Endothelial cell (in vitro differentiated cells): ENCODE measurements around the gene COL11A1. TPM values are rescaled to one million over a fixed set of nuclear protein-coding genes. Genes with fewer than 3 reads are reported as not detected.
"Not testable (repeated sequence)": the region's sequence is repeated elsewhere in the genome, so short reads cannot be mapped to it uniquely, and the experiment has no call there.

Experiments
- DNase-seq: peaks from one replicate; pipeline ENCODE4 v3.0.0; 2021; ENCODE audit warnings: low spot score
- H3K27ac Mint-ChIP-seq: one replicate; pipeline ENCODE4 v1.8.0; 2021; ENCODE audit warnings: mixed read lengths, inconsistent platforms; ENCODE audit not compliant: unreplicated experiment
- H3K27me3 Mint-ChIP-seq: one replicate; pipeline ENCODE4 v1.8.0; 2021; ENCODE audit warnings: mild to moderate bottlenecking, moderate library complexity, mixed read lengths, inconsistent platforms; ENCODE audit not compliant: unreplicated experiment
- H3K36me3 Mint-ChIP-seq: one replicate; pipeline ENCODE4 v1.8.0; 2021; ENCODE audit warnings: mild to moderate bottlenecking, low read depth, mixed read lengths, inconsistent platforms; ENCODE audit not compliant: unreplicated experiment
- H3K4me1 Mint-ChIP-seq: one replicate; pipeline ENCODE4 v1.8.0; 2021; ENCODE audit warnings: mild to moderate bottlenecking, mixed read lengths, inconsistent platforms; ENCODE audit not compliant: unreplicated experiment
- H3K4me3 Mint-ChIP-seq: one replicate; pipeline ENCODE4 v1.8.0; 2021; ENCODE audit warnings: mild to moderate bottlenecking, mixed read lengths, inconsistent platforms; ENCODE audit not compliant: unreplicated experiment
- H3K9me3 Mint-ChIP-seq: one replicate; pipeline ENCODE4 v1.8.0; 2021; ENCODE audit warnings: mixed read lengths, inconsistent platforms; ENCODE audit not compliant: unreplicated experiment
- CTCF ChIP-seq: fragments of 200-600 bp; sonication (generic); IDR thresholded peaks from one replicate; pipeline ENCODE4 v1.5.0; 2021; ENCODE audit warnings: antibody characterized with exemption; ENCODE audit not compliant: unreplicated experiment
- total RNA-seq: library from RNA; stranded (reverse); fragmentation: NEBNext Ultra II Directional; extraction: Animal tissue kit (Norgen Biotek cat#: 25700); gene quantifications from one replicate; pipeline ENCODE4 v1.2.1, GENCODE V29; 2021; ENCODE audit not compliant: unreplicated experiment

The COL11A1 gene
- total RNA-seq, 1 donor from 2014 or later = 9.2 TPM

- no peaks in the 10 kb centered on the region for H3K4me1 Mint-ChIP-seq
- no peak overlapping the region for H3K4me3 Mint-ChIP-seq
- no peaks in the 10 kb centered on the region for H3K27me3 Mint-ChIP-seq
- DNase-seq = no peak
- TF ChIP-seq CTCF = no peak
- H3K9me3 Mint-ChIP-seq = no peaks in the 10 kb centered on the region
- no peak overlapping the region for H3K27ac Mint-ChIP-seq
- H3K36me3 Mint-ChIP-seq = peaks cover 8% of the 10 kb centered on the region
These were observed 170.9 kb downstream of the COL11A1 start for GRCh38 chr1:102937401-102937800.

GRCh38 chr1:102933362-102933761 is 175.0 kb downstream of the COL11A1 start:
- H3K36me3 Mint-ChIP-seq, DNase-seq, H3K4me1 Mint-ChIP-seq, H3K4me3 Mint-ChIP-seq, H3K27me3 Mint-ChIP-seq, H3K9me3 Mint-ChIP-seq, H3K27ac Mint-ChIP-seq: not testable (repeated sequence)

- H3K36me3 Mint-ChIP-seq = no peaks in the 10 kb centered on the region
- no peaks in the 10 kb centered on the region for H3K9me3 Mint-ChIP-seq
- no peak for DNase-seq
- H3K4me1 Mint-ChIP-seq = no peaks in the 10 kb centered on the region
- H3K27me3 Mint-ChIP-seq = no peaks in the 10 kb centered on the region
- H3K4me3 Mint-ChIP-seq = no peak overlapping the region
- no peak for TF ChIP-seq CTCF
- H3K27ac Mint-ChIP-seq = no peak overlapping the region
These were observed 188.7 kb downstream of the COL11A1 start for GRCh38 chr1:102919659-102920058.

GRCh38 chr1:102901996-102902395 is 206.3 kb downstream of the COL11A1 start:
- peaks cover 1% of the 10 kb centered on the region for H3K27me3 Mint-ChIP-seq
- no peaks in the 10 kb centered on the region for H3K36me3 Mint-ChIP-seq
- no peak for TF ChIP-seq CTCF
- no peak for DNase-seq
- no peaks in the 10 kb centered on the region for H3K9me3 Mint-ChIP-seq
- H3K4me1 Mint-ChIP-seq = no peaks in the 10 kb centered on the region
- H3K27ac Mint-ChIP-seq = no peak overlapping the region
- no peak overlapping the region for H3K4me3 Mint-ChIP-seq

GRCh38 chr1:102899935-102900334 is 208.4 kb downstream of the COL11A1 start:
- no peaks in the 10 kb centered on the region for H3K9me3 Mint-ChIP-seq
- TF ChIP-seq CTCF = no peak
- no peak overlapping the region for H3K4me3 Mint-ChIP-seq
- DNase-seq = no peak
- no peaks in the 10 kb centered on the region for H3K36me3 Mint-ChIP-seq
- no peaks in the 10 kb centered on the region for H3K4me1 Mint-ChIP-seq
- H3K27ac Mint-ChIP-seq = no peak overlapping the region
- H3K27me3 Mint-ChIP-seq = peaks cover 1% of the 10 kb centered on the region

- no peaks in the 10 kb centered on the region for H3K36me3 Mint-ChIP-seq
- peaks cover 1% of the 10 kb centered on the region for H3K27me3 Mint-ChIP-seq
- no peak overlapping the region for H3K4me3 Mint-ChIP-seq
- H3K9me3 Mint-ChIP-seq = no peaks in the 10 kb centered on the region
- DNase-seq = no peak
- TF ChIP-seq CTCF = no peak
- H3K27ac Mint-ChIP-seq = no peak overlapping the region
- H3K4me1 Mint-ChIP-seq = no peaks in the 10 kb centered on the region
These were observed 210.8 kb downstream of the COL11A1 start for GRCh38 chr1:102897557-102897956.
